ENCODE results near the gene MYH7. TPM values are rescaled to one million over a fixed set of nuclear protein-coding genes. Genes with fewer than 3 reads are reported as not detected.
"Not testable (repeated sequence)": the region's sequence is repeated elsewhere in the genome, so short reads cannot be mapped to it uniquely, and the experiment has no call there.

MYH7 gene
- total RNA-seq, 5 donors from 2014 or later (not counting 1 experiment from before 2014, with no cell fraction given) = not detected

- WGBS (ENCODE audit: insufficient coverage) = 50% methylated on average over 7 of the region's 7 CpGs
Measured at GRCh38 chr14:23403139-23403438, 32.4 kb downstream of the MYH7 start.

GRCh38 chr14:23402296-23403138 lies 32.9 kb downstream of the MYH7 start:
- WGBS (ENCODE audit: insufficient coverage) = 75% methylated on average over 25 of the region's 25 CpGs
- Histone ChIP-seq H3K27me3 (replicated peaks in 1 of 2; ENCODE audit: control insufficient read depth in 2 of 2, extremely low read depth in 1 of 2, insufficient read depth in 2 of 2, low read length in 1 of 2) (peaks cover 0 to 43% of the 10 kb centered on the region in 2 experiments), H3K36me3 (ENCODE audit: control insufficient read depth in 2 of 2, extremely low read depth in 1 of 2, insufficient read depth in 1 of 2, low read length in 1 of 2) (no peaks in the 10 kb centered on the region), H3K4me3 (ENCODE audit: control insufficient read depth in 1 of 2, extremely low read depth in 1 of 2, low read length in 1 of 2) (no peak overlapping the region), H3K27ac (ENCODE audit: low read length) (no peak overlapping the region), H3K9me3 (no peaks in the 10 kb centered on the region), H3K4me1 (ENCODE audit: control insufficient read depth in 1 of 2, extremely low read depth in 1 of 2, insufficient read depth in 2 of 2, low read length in 2 of 2) (no peaks in the 10 kb centered on the region)
- CTCF ChIA-PET = no interaction called here
- Mint-ChIP-seq H3K4me3 (no peak overlapping the region), H3K27ac (no peak overlapping the region), H3K36me3 (no peaks in the 10 kb centered on the region), H3K9me3 (no peaks in the 10 kb centered on the region), H3K4me1 (no peaks in the 10 kb centered on the region), H3K27me3 (peaks cover 10 to 39% of the 10 kb centered on the region in 2 donors)
- POLR2A ChIA-PET = no interaction called here
- DNase-seq (no peak), ATAC-seq (replicated peaks in 1 of 4) (no peak)

More at GRCh38 chr14:23403139-23403438, 32.4 kb downstream of the MYH7 start:
- Histone ChIP-seq H3K27me3 (replicated peaks in 1 of 2; ENCODE audit: control insufficient read depth in 2 of 2, extremely low read depth in 1 of 2, insufficient read depth in 2 of 2, low read length in 1 of 2) (peaks cover 0 to 44% of the 10 kb centered on the region in 2 experiments), H3K36me3 (ENCODE audit: control insufficient read depth in 2 of 2, extremely low read depth in 1 of 2, insufficient read depth in 1 of 2, low read length in 1 of 2) (no peaks in the 10 kb centered on the region), H3K27ac (ENCODE audit: low read length) (no peak overlapping the region), H3K4me3 (ENCODE audit: control insufficient read depth in 1 of 2, extremely low read depth in 1 of 2, low read length in 1 of 2) (no peak overlapping the region), H3K9me3 (no peaks in the 10 kb centered on the region), H3K4me1 (ENCODE audit: control insufficient read depth in 1 of 2, extremely low read depth in 1 of 2, insufficient read depth in 2 of 2, low read length in 2 of 2) (no peaks in the 10 kb centered on the region)
- POLR2A ChIA-PET = no interaction called here
- CTCF ChIA-PET = no interaction called here
- Mint-ChIP-seq H3K27ac (no peak overlapping the region), H3K27me3 (peaks cover 14 to 41% of the 10 kb centered on the region in 2 donors), H3K4me3 (no peak overlapping the region), H3K4me1 (no peaks in the 10 kb centered on the region), H3K9me3 (no peaks in the 10 kb centered on the region), H3K36me3 (no peaks in the 10 kb centered on the region)
- no peak for DNase-seq
- ATAC-seq (replicated peaks in 1 of 4) = no peak

- CTCF ChIA-PET = no interaction called here
- Histone ChIP-seq H3K27ac (ENCODE audit: low read length) (no peak overlapping the region), H3K4me1 (ENCODE audit: control insufficient read depth in 1 of 2, extremely low read depth in 1 of 2, insufficient read depth in 2 of 2, low read length in 2 of 2) (no peaks in the 10 kb centered on the region), H3K36me3 (ENCODE audit: control insufficient read depth in 2 of 2, extremely low read depth in 1 of 2, insufficient read depth in 1 of 2, low read length in 1 of 2) (no peaks in the 10 kb centered on the region), H3K27me3 (replicated peaks in 1 of 2; ENCODE audit: control insufficient read depth in 2 of 2, extremely low read depth in 1 of 2, insufficient read depth in 2 of 2, low read length in 1 of 2) (peaks cover 0 to 33% of the 10 kb centered on the region in 2 experiments), H3K9me3 (no peaks in the 10 kb centered on the region), H3K4me3 (ENCODE audit: control insufficient read depth in 1 of 2, extremely low read depth in 1 of 2, low read length in 1 of 2) (no peak overlapping the region)
- POLR2A ChIA-PET = no interaction called here
- 90% methylated on average over 2 of the region's 4 CpGs for WGBS (ENCODE audit: insufficient coverage)
- Mint-ChIP-seq H3K9me3 (no peaks in the 10 kb centered on the region), H3K27me3 (peaks cover 8 to 36% of the 10 kb centered on the region in 2 donors), H3K4me3 (no peak overlapping the region), H3K36me3 (no peaks in the 10 kb centered on the region), H3K4me1 (no peaks in the 10 kb centered on the region), H3K27ac (no peak overlapping the region)
- ATAC-seq (replicated peaks in 1 of 4) (no peak), DNase-seq (no peak)
Measured at GRCh38 chr14:23401291-23401690, 34.2 kb downstream of the MYH7 start.

GRCh38 chr14:23400496-23401149 lies 34.8 kb downstream of the MYH7 start:
- CTCF ChIA-PET = interaction anchor here in 1 of 2 donors (0.6 kb wide), 1 partner anchor 22 kb away, joined by 4 read pairs; no protein-coding TSS in a partner anchor
- peaks cover 0 to 29% of the 10 kb centered on the region in 2 experiments for H3K27me3 ChIP-seq (replicated peaks in 1 of 2; ENCODE audit: control insufficient read depth in 2 of 2, extremely low read depth in 1 of 2, insufficient read depth in 2 of 2, low read length in 1 of 2)
- DNase-seq; ATAC-seq (replicated peaks in 1 of 4); H3K27ac ChIP-seq (ENCODE audit: low read length); H3K27ac Mint-ChIP-seq; H3K4me1 ChIP-seq (ENCODE audit: control insufficient read depth in 1 of 2, extremely low read depth in 1 of 2, insufficient read depth in 2 of 2, low read length in 2 of 2); H3K36me3 Mint-ChIP-seq; H3K4me3 Mint-ChIP-seq; H3K4me1 Mint-ChIP-seq; POLR2A ChIA-PET; H3K36me3 ChIP-seq (ENCODE audit: control insufficient read depth in 2 of 2, extremely low read depth in 1 of 2, insufficient read depth in 1 of 2, low read length in 1 of 2); H3K9me3 Mint-ChIP-seq; H3K9me3 ChIP-seq; H3K4me3 ChIP-seq (ENCODE audit: control insufficient read depth in 1 of 2, extremely low read depth in 1 of 2, low read length in 1 of 2): not testable (repeated sequence)
- WGBS (ENCODE audit: insufficient coverage) = 67% methylated on average over 8 of the region's 16 CpGs
- H3K27me3 Mint-ChIP-seq = peaks cover 8 to 31% of the 10 kb centered on the region in 2 donors

GRCh38 chr14:23399591-23399990 lies 35.9 kb downstream of the MYH7 start:
- no peaks in the 10 kb centered on the region for H3K4me1 Mint-ChIP-seq
- Histone ChIP-seq H3K36me3 (ENCODE audit: control insufficient read depth in 2 of 2, extremely low read depth in 1 of 2, insufficient read depth in 1 of 2, low read length in 1 of 2) (no peaks in the 10 kb centered on the region), H3K4me3 (ENCODE audit: control insufficient read depth in 1 of 2, extremely low read depth in 1 of 2, low read length in 1 of 2) (no peak overlapping the region), H3K27ac (ENCODE audit: low read length) (no peak overlapping the region), H3K27me3 (replicated peaks in 1 of 2; ENCODE audit: control insufficient read depth in 2 of 2, extremely low read depth in 1 of 2, insufficient read depth in 2 of 2, low read length in 1 of 2) (peaks cover 0 to 20% of the 10 kb centered on the region in 2 experiments), H3K4me1 (ENCODE audit: control insufficient read depth in 1 of 2, extremely low read depth in 1 of 2, insufficient read depth in 2 of 2, low read length in 2 of 2) (no peaks in the 10 kb centered on the region), H3K9me3 (no peaks in the 10 kb centered on the region)
- no peaks in the 10 kb centered on the region for H3K36me3 Mint-ChIP-seq
- peaks cover 12 to 25% of the 10 kb centered on the region in 2 donors for H3K27me3 Mint-ChIP-seq
- DNase-seq = no peak
- WGBS (ENCODE audit: insufficient coverage) = 71% methylated on average over 2 of the region's 6 CpGs
- no peak overlapping the region for H3K4me3 Mint-ChIP-seq
- ChIA-PET CTCF (interaction anchor here in 1 of 2 donors (0.6 kb wide), 1 partner anchor 18 kb away, joined by 3 read pairs; no protein-coding TSS in a partner anchor), POLR2A (no interaction called here)
- ATAC-seq (replicated peaks in 1 of 4) = no peak
- no peaks in the 10 kb centered on the region for H3K9me3 Mint-ChIP-seq
- H3K27ac Mint-ChIP-seq = no peak overlapping the region

- DNase-seq = no peak
- H3K27ac ChIP-seq (ENCODE audit: low read length) = no peak overlapping the region
- no peak for ATAC-seq (replicated peaks in 1 of 4)
- H3K4me3 ChIP-seq (ENCODE audit: control insufficient read depth in 1 of 2, extremely low read depth in 1 of 2, low read length in 1 of 2) = no peak overlapping the region
- no CpG with 5 or more reads among the region's 3 CpGs for WGBS (ENCODE audit: insufficient coverage)
- POLR2A ChIA-PET = no interaction called here
- no peaks in the 10 kb centered on the region for H3K9me3 ChIP-seq
- Mint-ChIP-seq H3K36me3 (no peaks in the 10 kb centered on the region), H3K27me3 (peaks cover 12 to 25% of the 10 kb centered on the region in 2 donors), H3K9me3 (no peaks in the 10 kb centered on the region), H3K4me3 (no peak overlapping the region), H3K27ac (no peak overlapping the region), H3K4me1 (no peaks in the 10 kb centered on the region)
- no peaks in the 10 kb centered on the region for H3K36me3 ChIP-seq (ENCODE audit: control insufficient read depth in 2 of 2, extremely low read depth in 1 of 2, insufficient read depth in 1 of 2, low read length in 1 of 2)
- CTCF ChIA-PET = interaction anchor here in 1 of 2 donors (0.6 kb wide), 1 partner anchor 18 kb away, joined by 3 read pairs; no protein-coding TSS in a partner anchor
- H3K4me1 ChIP-seq (ENCODE audit: control insufficient read depth in 1 of 2, extremely low read depth in 1 of 2, insufficient read depth in 2 of 2, low read length in 2 of 2) = no peaks in the 10 kb centered on the region
- H3K27me3 ChIP-seq (replicated peaks in 1 of 2; ENCODE audit: control insufficient read depth in 2 of 2, extremely low read depth in 1 of 2, insufficient read depth in 2 of 2, low read length in 1 of 2) = peaks cover 0 to 18% of the 10 kb centered on the region in 2 experiments
Measured at GRCh38 chr14:23399136-23399535, 36.3 kb downstream of the MYH7 start.

Data from T-cell (primary cell).